ENCODE data around the gene TRAPPC4.
"Not testable (repeated sequence)": the region's sequence is repeated elsewhere in the genome, so short reads cannot be mapped to it uniquely, and the experiment has no call there.

DNA sequence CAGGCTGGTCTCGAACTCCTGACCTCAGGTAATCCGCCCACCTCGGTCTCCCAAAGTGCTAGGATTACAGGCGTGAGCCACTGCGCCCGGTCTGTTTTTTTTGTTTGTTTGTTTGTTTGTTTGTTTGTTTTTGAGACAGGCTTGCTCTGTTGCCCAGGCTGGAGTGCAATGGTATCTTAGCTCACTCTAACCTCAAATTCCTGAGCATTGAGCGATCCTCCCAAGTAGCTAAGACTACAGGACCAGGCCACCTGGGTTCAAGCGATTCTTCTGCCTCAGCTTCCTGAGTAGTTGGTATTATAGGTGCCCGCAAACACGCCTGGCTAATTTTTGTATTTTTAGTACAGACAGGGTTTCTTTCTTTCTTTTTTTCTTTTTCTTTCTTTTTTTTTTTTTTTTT, 14.9 kb downstream of the TRAPPC4 start:
- TF ChIP-seq, protein P1, sequence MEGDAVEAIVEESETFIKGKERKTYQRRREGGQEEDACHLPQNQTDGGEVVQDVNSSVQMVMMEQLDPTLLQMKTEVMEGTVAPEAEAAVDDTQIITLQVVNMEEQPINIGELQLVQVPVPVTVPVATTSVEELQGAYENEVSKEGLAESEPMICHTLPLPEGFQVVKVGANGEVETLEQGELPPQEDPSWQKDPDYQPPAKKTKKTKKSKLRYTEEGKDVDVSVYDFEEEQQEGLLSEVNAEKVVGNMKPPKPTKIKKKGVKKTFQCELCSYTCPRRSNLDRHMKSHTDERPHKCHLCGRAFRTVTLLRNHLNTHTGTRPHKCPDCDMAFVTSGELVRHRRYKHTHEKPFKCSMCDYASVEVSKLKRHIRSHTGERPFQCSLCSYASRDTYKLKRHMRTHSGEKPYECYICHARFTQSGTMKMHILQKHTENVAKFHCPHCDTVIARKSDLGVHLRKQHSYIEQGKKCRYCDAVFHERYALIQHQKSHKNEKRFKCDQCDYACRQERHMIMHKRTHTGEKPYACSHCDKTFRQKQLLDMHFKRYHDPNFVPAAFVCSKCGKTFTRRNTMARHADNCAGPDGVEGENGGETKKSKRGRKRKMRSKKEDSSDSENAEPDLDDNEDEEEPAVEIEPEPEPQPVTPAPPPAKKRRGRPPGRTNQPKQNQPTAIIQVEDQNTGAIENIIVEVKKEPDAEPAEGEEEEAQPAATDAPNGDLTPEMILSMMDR (conservative IDR thresholded peaks at IDR 0.05 in 1 of 2, IDR thresholded peaks at IDR 0.05 in 1 of 2; ENCODE audit: extremely low read depth in 1 of 2, insufficient read depth in 1 of 2, low read depth in 1 of 2, low read length in 2 of 2), result not testable (repeated sequence)
- not testable (repeated sequence) for TF ChIP-seq EZH2 (IDR thresholded peaks at IDR 0.05; ENCODE audit: borderline replicate concordance, low read length)

Measured in mammary epithelial cell (primary cell).